Activated CD4-positive, alpha-beta memory T cell treated with anti-CD3 and anti-CD28 coated beads, Interleukin-2, amount 10 ng/mL, durations not matched to agents 7 days and 5 days (primary cell): Measurements from ENCODE around the gene FAM98C. TPM values are rescaled to one million over a fixed set of nuclear protein-coding genes. Genes with fewer than 3 reads are reported as not detected.

Source experiments
- CTCF ChIA-PET: fragments of 350-600 bp; sonication (Branson Sonifier 250); formaldehyde crosslinking; loops from one replicate; lab custom pipeline; 2021; ENCODE audit warnings: antibody characterized with exemption, inconsistent platforms; lab: Charles Lee
- POLR2A ChIA-PET: fragments of 350-600 bp; sonication (Branson Sonifier 250); formaldehyde crosslinking; loops from one replicate; lab custom pipeline; 2021; ENCODE audit warnings: antibody characterized with exemption; lab: Charles Lee
- DNase-seq: peaks from one replicate; pipeline ENCODE4 v3.0.0-alpha.2; 2020
- H3K27ac Mint-ChIP-seq: one replicate; pipeline ENCODE4 v1.8.0; 2021; ENCODE audit warnings: mild to moderate bottlenecking, mixed read lengths
- H3K27me3 Mint-ChIP-seq: one replicate; pipeline ENCODE4 v1.8.0; 2021; ENCODE audit warnings: mixed read lengths
- H3K36me3 Mint-ChIP-seq: one replicate; pipeline ENCODE4 v1.8.0; 2021; ENCODE audit warnings: low read depth, mixed read lengths
- H3K4me1 Mint-ChIP-seq: one replicate; pipeline ENCODE4 v1.8.0; 2021; ENCODE audit warnings: mixed read lengths
- H3K4me3 Mint-ChIP-seq: one replicate; pipeline ENCODE4 v1.8.0; 2021; ENCODE audit warnings: mild to moderate bottlenecking, mixed read lengths
- H3K9me3 Mint-ChIP-seq: one replicate; pipeline ENCODE4 v1.8.0; 2021; ENCODE audit warnings: mixed read lengths
- total RNA-seq, 2 experiments: library from RNA; stranded (reverse); gene quantifications; one replicate each; pipeline ENCODE4 v1.2.3, GENCODE V29; 2021

FAM98C gene
- total RNA-seq, 2 experiments from 2014 or later: 34.7 to 36.5 TPM

- Mint-ChIP-seq H3K27ac (no peak overlapping the region), H3K4me3 (no peak overlapping the region), H3K4me1 (no peaks in the 10 kb centered on the region), H3K9me3 (no peaks in the 10 kb centered on the region), H3K27me3 (peaks cover 3% of the 10 kb centered on the region), H3K36me3 (no peaks in the 10 kb centered on the region)
- ChIA-PET POLR2A (no interaction called here), CTCF (no interaction called here)
- peak; percentile 21 for DNase-seq
Observed at GRCh38 chr19:38452430-38453366, 49.8 kb downstream of the FAM98C start.

DNA sequence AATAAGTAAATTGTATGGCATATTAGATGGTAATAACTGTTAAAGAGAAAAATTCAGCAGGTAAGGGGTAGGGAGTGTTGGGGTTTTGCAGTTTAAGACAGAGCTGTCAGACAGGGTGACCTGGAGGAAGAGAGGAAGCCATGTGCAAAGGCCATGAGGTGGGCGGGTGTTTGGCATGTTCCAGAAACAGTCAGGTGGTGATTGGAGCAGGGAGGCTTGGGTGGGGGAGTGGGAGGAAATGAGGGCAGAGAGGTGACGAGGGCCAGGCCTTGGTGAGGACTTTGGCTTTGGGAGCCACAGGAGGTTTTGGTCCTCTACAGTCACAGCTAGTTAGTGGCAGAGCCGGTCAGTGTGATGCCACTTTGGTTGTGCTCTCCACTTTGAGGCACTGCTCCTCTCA lies 50.7 kb downstream of the FAM98C start:
- Mint-ChIP-seq H3K27ac (no peak overlapping the region), H3K4me3 (no peak overlapping the region), H3K36me3 (no peaks in the 10 kb centered on the region), H3K4me1 (no peaks in the 10 kb centered on the region), H3K9me3 (no peaks in the 10 kb centered on the region), H3K27me3 (peaks cover 3% of the 10 kb centered on the region)
- CTCF ChIA-PET: no interaction called here
- POLR2A ChIA-PET: no interaction called here
- DNase-seq: no peak

DNA sequence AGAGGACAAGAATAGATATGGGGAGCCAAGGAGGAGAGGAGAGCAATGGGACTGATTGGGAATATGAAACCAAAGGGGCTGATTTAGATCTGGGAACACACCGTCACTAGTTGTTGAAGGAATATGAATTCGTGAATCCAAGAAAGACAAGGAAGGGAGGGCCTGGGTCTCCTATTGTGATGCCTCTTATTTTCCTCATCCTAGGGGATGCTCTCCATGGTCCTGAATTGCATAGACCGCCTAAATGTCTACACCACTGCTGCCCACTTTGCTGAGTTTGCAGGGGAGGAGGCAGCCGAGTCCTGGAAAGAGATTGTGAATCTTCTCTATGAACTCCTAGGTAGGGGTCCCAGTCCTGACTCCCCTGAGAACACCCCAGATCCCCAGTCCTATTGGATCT lies 52.1 kb downstream of the FAM98C start:
- DNase-seq: no peak
- no peaks in the 10 kb centered on the region for H3K9me3 Mint-ChIP-seq
- CTCF ChIA-PET: no interaction called here
- H3K27ac Mint-ChIP-seq: no peak overlapping the region
- POLR2A ChIA-PET: no interaction called here
- no peaks in the 10 kb centered on the region for H3K36me3 Mint-ChIP-seq
- peaks cover 2% of the 10 kb centered on the region for H3K27me3 Mint-ChIP-seq
- no peaks in the 10 kb centered on the region for H3K4me1 Mint-ChIP-seq
- no peak overlapping the region for H3K4me3 Mint-ChIP-seq

DNA sequence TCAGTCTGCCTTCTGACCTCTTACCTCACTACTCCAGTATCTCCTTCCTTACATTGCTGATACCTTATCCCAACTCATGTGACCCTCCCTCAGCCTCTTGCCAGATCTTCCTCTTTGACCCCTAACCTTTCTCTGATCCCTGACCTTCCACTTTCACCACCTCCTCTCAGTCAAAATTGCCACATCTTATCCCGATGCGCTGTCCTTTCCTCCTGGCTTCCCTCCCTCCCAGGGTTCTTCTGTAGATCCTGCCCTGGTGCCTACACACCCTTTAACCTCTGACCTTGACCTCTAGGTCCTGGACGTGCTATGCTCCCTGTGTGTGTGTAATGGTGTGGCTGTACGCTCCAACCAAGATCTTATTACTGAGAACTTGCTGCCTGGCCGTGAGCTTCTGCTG lies 54.3 kb downstream of the FAM98C start:
- CTCF ChIA-PET: no interaction called here
- Mint-ChIP-seq H3K4me3 (no peak overlapping the region), H3K4me1 (no peaks in the 10 kb centered on the region), H3K27ac (no peak overlapping the region), H3K36me3 (no peaks in the 10 kb centered on the region), H3K27me3 (no peaks in the 10 kb centered on the region), H3K9me3 (no peaks in the 10 kb centered on the region)
- DNase-seq: no peak
- POLR2A ChIA-PET: no interaction called here

DNA sequence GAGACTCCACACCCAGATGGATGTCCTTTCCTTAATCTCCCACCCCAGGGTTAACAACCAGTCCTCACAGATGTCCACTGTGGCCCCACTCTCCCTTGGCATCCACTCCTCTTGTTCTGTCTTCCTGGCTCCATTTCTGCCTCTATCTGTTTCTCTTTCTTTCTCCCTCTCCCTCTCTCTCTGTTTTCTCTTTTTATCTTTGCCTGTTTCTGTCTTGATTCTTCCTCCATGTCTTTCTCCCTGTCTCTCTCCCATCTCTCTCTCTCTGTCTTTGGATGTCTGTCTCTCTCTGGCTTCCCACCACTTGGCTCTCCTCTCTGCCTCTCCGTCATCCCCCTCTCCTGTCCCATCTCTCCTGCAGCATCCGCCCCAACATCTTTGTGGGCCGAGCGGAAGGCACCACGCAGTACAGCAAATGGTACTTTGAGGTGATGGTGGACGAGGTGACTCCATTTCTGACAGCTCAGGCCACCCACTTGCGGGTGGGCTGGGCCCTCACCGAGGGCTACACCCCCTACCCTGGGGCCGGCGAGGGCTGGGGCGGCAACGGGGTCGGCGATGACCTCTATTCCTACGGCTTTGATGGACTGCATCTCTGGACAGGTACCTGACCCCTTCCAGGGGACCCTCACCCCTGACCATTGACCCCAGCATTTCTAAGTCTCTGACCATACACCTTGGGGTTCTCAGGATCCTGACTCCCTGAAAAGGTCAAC lies 55.0 kb downstream of the FAM98C start:
- Mint-ChIP-seq H3K27ac (no peak overlapping the region), H3K36me3 (no peaks in the 10 kb centered on the region), H3K4me1 (no peaks in the 10 kb centered on the region), H3K4me3 (no peak overlapping the region), H3K27me3 (no peaks in the 10 kb centered on the region), H3K9me3 (no peaks in the 10 kb centered on the region)
- DNase-seq: no peak
- ChIA-PET POLR2A (no interaction called here), CTCF (no interaction called here)

Other genes starting within 250 kb of the FAM98C start
- gene DPF1, start 178.9 kb upstream of the FAM98C start, total RNA-seq: under 1 TPM; 0.40 to 0.55 TPM
- gene PPP1R14A, start 146.7 kb upstream of the FAM98C start, total RNA-seq: not detected
- gene SPINT2, start 138.5 kb upstream of the FAM98C start, total RNA-seq: 1 to 10 TPM; 7.3 to 8.0 TPM
- gene C19orf33, start 98.8 kb upstream of the FAM98C start, total RNA-seq: under 1 TPM; 0.55 to 0.71 TPM
- gene YIF1B, start 87.1 kb upstream of the FAM98C start, total RNA-seq: 10 to 100 TPM; 75.4 to 76.1 TPM
- 10 to 100 TPM; 14.3 to 14.4 TPM for gene KCNK6, start 83.2 kb upstream of the FAM98C start, total RNA-seq
- gene CATSPERG, start 67.3 kb upstream of the FAM98C start, total RNA-seq: 1 to 10 TPM; 5.3 to 5.7 TPM
- 100 to 1,000 TPM; 167 to 178 TPM for gene PSMD8, start 28.5 kb upstream of the FAM98C start, total RNA-seq
- gene GGN, start 15.1 kb upstream of the FAM98C start, total RNA-seq: under 1 TPM; 0.28 to 0.40 TPM
- 1 to 10 TPM; 2.1 to 3.8 TPM for gene SPRED3, start 14.4 kb upstream of the FAM98C start, total RNA-seq
- gene RASGRP4, start 23.1 kb downstream of the FAM98C start, total RNA-seq: 10 to 100 TPM; 19.5 to 20.0 TPM
- 1 to 10 TPM; 2.6 to 3.9 TPM for gene RYR1, start 30.6 kb downstream of the FAM98C start, total RNA-seq
- gene MAP4K1, start 214.9 kb downstream of the FAM98C start, total RNA-seq: 100 to 1,000 TPM; 374 to 383 TPM
- gene EIF3K, start 216.1 kb downstream of the FAM98C start, total RNA-seq: 100 to 1,000 TPM; 297 TPM
- 100 to 1,000 TPM; 532 to 534 TPM for gene ACTN4, start 244.6 kb downstream of the FAM98C start, total RNA-seq